ENCODE data around the gene IL17RB. TPM values are rescaled to one million over a fixed set of nuclear protein-coding genes. Genes with fewer than 3 reads are reported as not detected.

The IL17RB gene
- total and polyA plus RNA-seq, 9 donors = 0.99 to 5.6 (median 1.1) TPM

- Histone ChIP-seq H3K4me3 (no peak overlapping the region), H3K36me3 (no peaks in the 10 kb centered on the region), H3K27ac (no peak overlapping the region), H3K27me3 (no peaks in the 10 kb centered on the region), H3K4me1 (ENCODE audit: insufficient read depth) (no peaks in the 10 kb centered on the region), H3K9me3 (no peaks in the 10 kb centered on the region)
- intact Hi-C loops (cut with DNase I) = no loop called here
- WGBS, 3 donors = 90 to 91% (median 91%) methylated on average over 9 of the region's 9 CpGs
- no peak for TF ChIP-seq EP300 (IDR thresholded peaks at IDR 0.05)
- no peak for TF ChIP-seq POLR2A (IDR thresholded peaks at IDR 0.05)
- no peak for TF ChIP-seq CTCF (IDR thresholded peaks at IDR 0.05)
- DNase-seq = no peak
Observed at GRCh38 chr3:53801319-53801718, 45.0 kb upstream of the IL17RB start.

GRCh38 chr3:53802256-53802880, 44.0 kb upstream of the IL17RB start:
- H3K9me3 ChIP-seq = no peaks in the 10 kb centered on the region
- DNase-seq = no peak
- no peak overlapping the region for H3K27ac ChIP-seq
- intact Hi-C loops (cut with DNase I) = no loop called here
- no peaks in the 10 kb centered on the region for H3K4me1 ChIP-seq (ENCODE audit: insufficient read depth)
- H3K36me3 ChIP-seq = no peaks in the 10 kb centered on the region
- TF ChIP-seq CTCF (IDR thresholded peaks at IDR 0.05) = no peak
- no peak overlapping the region for H3K4me3 ChIP-seq
- H3K27me3 ChIP-seq = no peaks in the 10 kb centered on the region
- WGBS, 3 donors = 83 to 91% (median 88%) methylated on average over 8 of the region's 8 CpGs

DNA sequence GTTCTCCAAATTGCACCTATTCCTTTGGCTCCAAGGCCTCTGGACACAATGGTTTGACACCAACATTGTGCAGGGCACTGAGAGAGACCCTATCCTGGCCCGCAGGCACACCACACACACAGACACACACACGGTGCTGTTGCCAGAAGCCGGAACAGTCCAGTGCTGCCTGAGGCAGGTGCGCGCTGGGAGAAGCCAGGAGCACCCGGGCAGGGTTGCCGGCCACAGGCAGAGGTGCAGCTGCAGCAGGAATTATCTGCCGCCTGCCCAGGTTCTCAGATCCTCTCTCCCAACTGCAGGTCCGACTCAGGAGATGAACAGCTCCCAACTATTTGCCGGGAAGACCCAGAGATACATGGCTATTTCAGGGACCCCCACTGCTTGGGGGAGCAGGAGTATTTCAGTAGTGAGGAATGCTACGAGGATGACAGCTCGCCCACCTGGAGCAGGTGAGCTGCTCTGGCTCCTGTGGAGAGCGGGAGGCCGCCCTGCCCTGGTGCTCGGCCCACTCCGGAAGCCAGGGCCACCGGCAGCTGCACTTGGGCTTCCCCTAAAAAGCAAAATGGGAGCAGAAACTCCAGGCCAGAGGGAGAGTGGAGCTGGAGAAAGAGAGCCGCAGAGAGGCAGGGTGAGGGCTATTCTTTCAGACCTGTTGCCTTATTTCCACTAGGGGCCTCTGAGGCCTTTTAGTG, 43.1 kb upstream of the IL17RB start:
- H3K4me3 ChIP-seq = no peak overlapping the region
- no peak for DNase-seq
- intact Hi-C loops (cut with DNase I) = no loop called here
- no peaks in the 10 kb centered on the region for H3K27me3 ChIP-seq
- no peak for TF ChIP-seq CTCF (IDR thresholded peaks at IDR 0.05)
- TF ChIP-seq POLR2A (IDR thresholded peaks at IDR 0.05) = no peak
- TF ChIP-seq EP300 (IDR thresholded peaks at IDR 0.05) = no peak
- WGBS, 3 donors = 93 to 95% (median 94%) methylated on average over 18 of the region's 18 CpGs
- no peaks in the 10 kb centered on the region for H3K36me3 ChIP-seq
- H3K4me1 ChIP-seq (ENCODE audit: insufficient read depth) = no peaks in the 10 kb centered on the region
- no peaks in the 10 kb centered on the region for H3K9me3 ChIP-seq
- H3K27ac ChIP-seq = no peak overlapping the region

DNA sequence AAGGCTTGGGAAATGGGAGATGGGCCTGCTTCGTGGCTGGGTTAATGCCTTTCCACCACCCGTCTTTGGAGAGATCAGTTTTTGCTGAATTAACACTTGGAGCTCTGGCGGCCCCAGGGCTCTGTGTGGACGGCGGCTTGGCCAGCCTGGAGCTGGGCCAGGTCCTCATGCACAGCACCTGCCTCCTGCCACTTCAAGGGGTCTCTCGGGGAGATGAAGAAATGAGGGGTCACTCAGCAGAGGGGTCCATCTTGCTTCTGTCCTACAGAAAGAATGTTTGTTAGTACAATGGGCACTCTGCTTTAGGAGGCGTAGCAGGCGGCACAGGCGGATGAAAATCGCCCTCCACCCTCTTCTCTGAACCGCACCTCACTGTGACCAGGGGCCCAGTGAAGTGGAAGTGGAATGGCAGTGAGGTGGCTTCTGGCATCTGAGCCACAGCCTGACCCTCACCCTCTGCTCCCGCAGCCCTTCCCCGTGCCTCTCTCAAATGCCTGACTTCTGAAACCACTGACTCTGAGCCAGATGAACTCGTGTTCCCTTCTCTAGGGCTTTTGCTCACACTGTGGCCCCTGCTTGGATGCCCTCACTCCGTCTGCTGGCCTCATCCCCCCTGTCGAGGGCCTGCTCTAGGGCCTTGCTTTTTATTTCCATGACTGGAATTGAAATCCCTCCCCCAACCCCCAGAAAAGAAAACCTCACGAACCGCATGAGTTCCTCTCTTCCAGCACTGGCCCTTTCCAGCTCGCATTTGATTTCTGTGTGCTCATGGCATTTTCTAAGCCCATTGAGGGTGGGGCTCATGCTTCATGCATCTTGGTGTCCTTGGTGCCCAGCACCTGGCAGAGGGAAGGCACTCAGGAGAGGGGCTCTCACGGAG, 42.3 kb upstream of the IL17RB start:
- no peaks in the 10 kb centered on the region for H3K9me3 ChIP-seq

More for the DNA sequence above, 42.3 kb upstream of the IL17RB start:
- no peaks in the 10 kb centered on the region for H3K4me1 ChIP-seq (ENCODE audit: insufficient read depth)
- no peaks in the 10 kb centered on the region for H3K27me3 ChIP-seq
- TF ChIP-seq EP300 (IDR thresholded peaks at IDR 0.05) = no peak
- no peak for TF ChIP-seq CTCF (IDR thresholded peaks at IDR 0.05)
- TF ChIP-seq POLR2A (IDR thresholded peaks at IDR 0.05) = no peak
- 79 to 82% (median 82%) methylated on average over 20 of the region's 20 CpGs for WGBS, 3 donors
- H3K36me3 ChIP-seq = no peaks in the 10 kb centered on the region
- DNase-seq = no peak
- intact Hi-C loops (cut with DNase I) = no loop called here
- H3K4me3 ChIP-seq = no peak overlapping the region
- H3K27ac ChIP-seq = no peak overlapping the region

All from ovary (tissue), 9 donors.